Stomach (tissue), 19 donors: Measurements from ENCODE around the gene CRTC3. TPM values are rescaled to one million over a fixed set of nuclear protein-coding genes. Genes with fewer than 3 reads are reported as not detected.

Experiments used
- DNase-seq, 2 donors: peaks; one replicate each; pipeline versions ENCODE4 v3.0.0 to v3.0.0-alpha.2; 2013 to 2019
- H3K27ac ChIP-seq, 5 donors: fragments of 200-600 bp in 4 of 5; sonication (generic) in 4 of 5; one replicate each; pipeline ENCODE4 v1.5.1; 2013 to 2019; ENCODE audit warnings: mild to moderate bottlenecking in 1 of 5, moderate library complexity in 1 of 5
- H3K27me3 ChIP-seq, 3 donors: fragments of 200-600 bp; sonication (generic); one replicate each; pipeline ENCODE4 v1.5.1; 2017 to 2019; ENCODE audit warnings: mixed run types in 1 of 3
- H3K36me3 ChIP-seq, 4 donors: fragments of 200-600 bp; sonication (generic); 1 replicate in 3 of 4; 2 replicates in 1 of 4; pipeline ENCODE4 v1.5.1; 2016 to 2019
- H3K4me1 ChIP-seq, 4 donors: fragments of 200-600 bp; sonication (generic); one replicate each; pipeline ENCODE4 v1.5.1; 2016 to 2019
- H3K4me3 ChIP-seq, 4 donors: fragments of 200-600 bp; sonication (generic) in 3 of 4; one replicate each; pipeline ENCODE4 v1.5.1; 2016 to 2019; ENCODE audit warnings: mild to moderate bottlenecking in 1 of 4
- H3K9me3 ChIP-seq, 4 donors: fragments of 200-600 bp; sonication (generic); one replicate each; pipeline ENCODE4 v1.5.1; 2016 to 2019
- EP300 ChIP-seq: sonication (generic); formaldehyde crosslinking; IDR thresholded peaks from one replicate; pipeline ENCODE4 v1.6.1; 2017; ENCODE audit warnings: antibody characterized with exemption
- POLR2A ChIP-seq, 4 donors: fragments of 450-650 bp; IDR thresholded peaks; one replicate each; pipeline ENCODE4 v1.6.1; 2016; ENCODE audit warnings: antibody characterized with exemption in 4 of 4, control low read depth in 2 of 4, mild to moderate bottlenecking in 1 of 4, moderate library complexity in 1 of 4
- POLR2AphosphoS5 ChIP-seq, 3 donors: sonication (generic); formaldehyde crosslinking; IDR thresholded peaks; one replicate each; pipeline ENCODE4 v1.6.1; 2016; ENCODE audit warnings: antibody characterized with exemption in 3 of 3
- WGBS, 5 donors: extraction: QIAGEN DNeasy Blood & Tissue Kit in 3 of 5; methylation state at CpG; one replicate each; pipeline versions ENCODE4 v1.1.5 to v1.1.7; 2013 to 2018; 5-methylcytosine and 5-hydroxymethylcytosine counted together
- intact Hi-C: fragments of 100-400 bp; cut with DNase I; formaldehyde crosslinking; loops from one replicate; pipeline ENCODE4 v1.15.1; 2023; ENCODE audit warnings: low total_unique reads
- long read RNA-seq, 10 donors: transcript quantifications; one replicate each; lab custom pipeline, GENCODE V29; 2026
- polyA plus RNA-seq, 3 donors: library from polyadenylated mRNA; stranded (reverse); fragments of 200-250 nt; gene quantifications; one replicate each; pipeline ENCODE4 v1.2.3, GENCODE V29; 2013
- total RNA-seq, 5 donors: library from RNA; depleted of rRNA; stranded (reverse); fragments of >200 nt; gene quantifications; one replicate each; pipeline versions ENCODE4 v1.1.0 to v1.2.3, GENCODE V29; 2014 to 2016
- TF ChIP-seq, protein P1 (sequence below), 7 experiments: fragments of 450-650 bp in 4 of 7; fragments of 200-600 bp in 3 of 7; sonication (generic) in 3 of 7; IDR thresholded peaks; one replicate each; pipeline ENCODE4 v1.5.1; 2016 to 2019; ENCODE audit warnings: antibody characterized with exemption in 7 of 7, control low read depth in 2 of 7, mild to moderate bottlenecking in 1 of 7
- donor health status: healthy with polysubstance abuse.
- donor health status: Bipolar disorder and iron deficiency.
- donor health status: healthy.

Gene CRTC3, protein sequence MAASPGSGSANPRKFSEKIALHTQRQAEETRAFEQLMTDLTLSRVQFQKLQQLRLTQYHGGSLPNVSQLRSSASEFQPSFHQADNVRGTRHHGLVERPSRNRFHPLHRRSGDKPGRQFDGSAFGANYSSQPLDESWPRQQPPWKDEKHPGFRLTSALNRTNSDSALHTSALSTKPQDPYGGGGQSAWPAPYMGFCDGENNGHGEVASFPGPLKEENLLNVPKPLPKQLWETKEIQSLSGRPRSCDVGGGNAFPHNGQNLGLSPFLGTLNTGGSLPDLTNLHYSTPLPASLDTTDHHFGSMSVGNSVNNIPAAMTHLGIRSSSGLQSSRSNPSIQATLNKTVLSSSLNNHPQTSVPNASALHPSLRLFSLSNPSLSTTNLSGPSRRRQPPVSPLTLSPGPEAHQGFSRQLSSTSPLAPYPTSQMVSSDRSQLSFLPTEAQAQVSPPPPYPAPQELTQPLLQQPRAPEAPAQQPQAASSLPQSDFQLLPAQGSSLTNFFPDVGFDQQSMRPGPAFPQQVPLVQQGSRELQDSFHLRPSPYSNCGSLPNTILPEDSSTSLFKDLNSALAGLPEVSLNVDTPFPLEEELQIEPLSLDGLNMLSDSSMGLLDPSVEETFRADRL
- total RNA-seq (10 to 100 TPM; 11.0 to 47.7 (median 44.6) TPM), polyA plus RNA-seq (1 to 10 TPM; 8.2 to 8.9 (median 8.6) TPM)
- long read RNA-seq, donor 1, partial matches to known transcripts: 0 of 1 reads
- long read RNA-seq, donor 1, other reads (novel, unspliced or antisense): 0 of 1 reads
- long read RNA-seq, donor 2, partial matches to known transcripts: 0 of 2 reads
- long read RNA-seq, donor 2, other reads (novel, unspliced or antisense): 0 of 2 reads
- long read RNA-seq, donor 3, partial matches to known transcripts: 0 of 1 reads
- long read RNA-seq, donor 3, other reads (novel, unspliced or antisense): 0 of 1 reads
- long read RNA-seq, donor 4: 0 reads
- long read RNA-seq, donor 5, full-length matches to known transcripts: 3 of 3 reads
- long read RNA-seq, donor 5, partial matches to known transcripts: 0 of 3 reads
- long read RNA-seq, donor 5, other reads (novel, unspliced or antisense): 0 of 3 reads
- long read RNA-seq, donor 6, full-length matches to known transcripts: 4 of 4 reads
- long read RNA-seq, donor 6, partial matches to known transcripts: 0 of 4 reads
- long read RNA-seq, donor 6, other reads (novel, unspliced or antisense): 0 of 4 reads
- long read RNA-seq, donor 7, full-length matches to known transcripts: 1 of 1 reads
- long read RNA-seq, donor 7, partial matches to known transcripts: 0 of 1 reads
- long read RNA-seq, donor 7, other reads (novel, unspliced or antisense): 0 of 1 reads
- long read RNA-seq, donor 8: 0 reads
- long read RNA-seq, donor 9, partial matches to known transcripts: 0 of 1 reads
- long read RNA-seq, donor 9, other reads (novel, unspliced or antisense): 0 of 1 reads
- long read RNA-seq, donor 10: 0 reads

DNA sequence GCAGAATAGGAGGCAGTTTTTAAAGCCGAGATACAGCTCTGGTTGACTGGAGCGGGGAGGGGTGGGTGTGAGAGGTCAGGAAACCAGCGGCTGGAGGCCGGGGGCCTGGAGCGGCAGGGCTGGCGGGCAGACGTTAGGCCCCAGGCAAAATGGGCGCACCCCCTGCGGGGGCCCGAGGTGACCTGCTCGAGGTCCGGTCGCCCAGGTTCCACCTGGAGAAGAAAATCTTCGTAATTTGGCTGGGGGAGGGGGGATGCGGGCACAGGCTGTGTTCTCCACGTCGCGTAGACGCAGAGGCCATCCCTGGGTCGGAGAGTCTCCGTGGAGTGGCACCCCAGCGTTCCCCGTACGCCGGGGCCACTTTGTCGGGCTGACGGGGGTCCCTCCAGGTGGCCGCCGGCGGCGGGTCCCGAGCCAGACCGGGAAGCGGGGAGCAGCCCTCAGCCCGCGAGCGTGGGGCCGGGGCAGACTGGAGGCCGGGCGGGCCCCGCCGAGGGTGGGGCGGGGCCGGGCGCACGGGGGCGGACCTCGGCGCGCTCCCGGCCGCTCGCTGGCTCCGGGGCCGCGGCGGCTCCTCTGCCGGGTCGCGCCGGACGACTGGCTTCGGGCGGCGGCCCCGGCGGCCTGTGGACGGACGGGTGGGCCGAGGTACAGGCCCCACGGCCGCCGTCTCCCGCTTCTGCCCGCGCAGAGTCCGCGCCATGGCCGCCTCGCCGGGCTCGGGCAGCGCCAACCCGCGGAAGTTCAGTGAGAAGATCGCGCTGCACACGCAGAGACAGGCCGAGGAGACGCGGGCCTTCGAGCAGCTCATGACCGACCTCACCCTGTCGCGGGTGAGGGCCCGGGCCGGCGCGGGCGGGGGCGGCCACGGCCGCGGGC lies at the start of gene CRTC3:
TSS of gene CRTC3 (plus strand) at position 553 of the 879 bp plus-strand sequence. CDS start at position 702, 149 bp downstream.
- intact Hi-C loops: no loop called here

GRCh38 chr15:90481023-90481422 lies 48.7 kb upstream of the CRTC3 start:
- Histone ChIP-seq H3K27me3 (no peaks in the 10 kb centered on the region), H3K36me3 (peaks cover 51 to 100% (median 99%) of the 10 kb centered on the region in 4 donors), H3K4me3 (no peak overlapping the region), H3K27ac (no peak overlapping the region), H3K9me3 (no peaks in the 10 kb centered on the region), H3K4me1 (peaks cover 0 to 28% (median 9%) of the 10 kb centered on the region in 4 donors)
- 79 to 92% (median 79%) methylated on average over 3 of the region's 3 CpGs for WGBS, 5 donors
- TF ChIP-seq POLR2AphosphoS5 (IDR thresholded peaks at IDR 0.05) (no peak), POLR2A (IDR thresholded peaks at IDR 0.05) (no peak), EP300 (no peak)
- TF ChIP-seq, protein P1, sequence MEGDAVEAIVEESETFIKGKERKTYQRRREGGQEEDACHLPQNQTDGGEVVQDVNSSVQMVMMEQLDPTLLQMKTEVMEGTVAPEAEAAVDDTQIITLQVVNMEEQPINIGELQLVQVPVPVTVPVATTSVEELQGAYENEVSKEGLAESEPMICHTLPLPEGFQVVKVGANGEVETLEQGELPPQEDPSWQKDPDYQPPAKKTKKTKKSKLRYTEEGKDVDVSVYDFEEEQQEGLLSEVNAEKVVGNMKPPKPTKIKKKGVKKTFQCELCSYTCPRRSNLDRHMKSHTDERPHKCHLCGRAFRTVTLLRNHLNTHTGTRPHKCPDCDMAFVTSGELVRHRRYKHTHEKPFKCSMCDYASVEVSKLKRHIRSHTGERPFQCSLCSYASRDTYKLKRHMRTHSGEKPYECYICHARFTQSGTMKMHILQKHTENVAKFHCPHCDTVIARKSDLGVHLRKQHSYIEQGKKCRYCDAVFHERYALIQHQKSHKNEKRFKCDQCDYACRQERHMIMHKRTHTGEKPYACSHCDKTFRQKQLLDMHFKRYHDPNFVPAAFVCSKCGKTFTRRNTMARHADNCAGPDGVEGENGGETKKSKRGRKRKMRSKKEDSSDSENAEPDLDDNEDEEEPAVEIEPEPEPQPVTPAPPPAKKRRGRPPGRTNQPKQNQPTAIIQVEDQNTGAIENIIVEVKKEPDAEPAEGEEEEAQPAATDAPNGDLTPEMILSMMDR (IDR thresholded peaks at IDR 0.05): no peak
- intact Hi-C loops: no loop called here
- peak in 1 of 2 donors; percentile 25 for DNase-seq

More for the DNA sequence above, at the start of gene CRTC3:
- Histone ChIP-seq H3K27ac (peak within 1 kb of the TSS; percentile 91 to 98 (median 94)), H3K36me3 (no peaks in the 10 kb centered on the region), H3K9me3 (no peaks in the 10 kb centered on the region), H3K4me1 (peaks cover 19 to 47% (median 36%) of the 10 kb centered on the region in 4 donors), H3K27me3 (no peaks in the 10 kb centered on the region), H3K4me3 (peak within 1 kb of the TSS; percentile 64 to 86 (median 76))
- TF ChIP-seq POLR2A (IDR thresholded peaks at IDR 0.05) (no peak), POLR2AphosphoS5 (IDR thresholded peaks at IDR 0.05) (peak in 1 of 3 donors; percentile 44)
- DNase-seq: peak; percentile 50 to 82
- 1 to 7% (median 2%) methylated on average over 14 to 99 of the region's 104 CpGs for WGBS, 5 donors

DNA sequence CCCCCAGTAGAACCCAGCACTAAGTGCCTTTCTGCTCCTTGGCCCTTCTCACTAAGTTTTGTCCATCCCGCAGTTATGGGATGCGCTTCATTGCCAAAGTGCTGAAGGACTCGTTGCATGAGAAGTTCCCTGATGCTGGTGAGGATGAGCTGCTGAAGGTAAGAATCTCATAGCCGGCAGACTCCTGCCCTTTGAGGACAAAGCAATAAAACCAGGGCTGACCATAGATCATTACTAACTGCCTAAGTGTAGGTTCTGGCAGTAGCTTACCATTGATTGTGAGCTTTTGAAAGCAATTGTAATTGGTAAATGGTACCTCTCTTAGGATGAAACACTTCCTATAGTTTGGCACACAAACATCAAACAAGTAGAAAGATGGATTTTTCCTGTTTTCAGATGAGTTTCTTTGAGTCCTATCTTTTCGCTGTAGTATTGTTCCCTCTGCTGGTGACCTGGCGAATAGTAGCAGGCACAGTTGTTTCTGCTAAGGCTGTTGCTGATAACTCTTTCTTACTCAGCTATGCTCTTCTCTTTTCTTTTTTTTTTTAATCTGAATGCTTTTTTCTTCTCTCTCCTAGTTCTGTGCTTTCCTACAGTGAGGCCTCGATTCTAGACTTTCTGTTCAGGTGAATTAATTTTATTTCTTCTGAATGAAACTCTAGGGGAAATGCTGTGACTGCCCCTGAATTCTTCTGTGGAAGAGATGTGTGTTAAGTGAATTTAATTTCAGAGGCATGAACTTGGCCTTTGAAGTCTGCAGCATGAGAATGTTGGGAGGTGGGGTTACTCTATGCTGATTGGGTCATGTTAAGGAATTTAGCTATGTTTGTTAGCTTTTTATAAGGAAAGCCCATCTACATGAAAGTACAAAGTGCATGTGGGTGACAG lies 47.4 kb upstream of the CRTC3 start:
- peak; percentile 53 to 83 for DNase-seq
- H3K9me3 ChIP-seq: no peaks in the 10 kb centered on the region
- no peak overlapping the region for H3K4me3 ChIP-seq
- TF ChIP-seq POLR2A (IDR thresholded peaks at IDR 0.05) (no peak), POLR2AphosphoS5 (IDR thresholded peaks at IDR 0.05) (no peak), EP300 (no peak)
- TF ChIP-seq, protein P1 (IDR thresholded peaks at IDR 0.05): peak in 5 of 7 experiments; percentile 69 to 84 (median 77)
- intact Hi-C loops: no loop called here
- no peaks in the 10 kb centered on the region for H3K27me3 ChIP-seq
- H3K36me3 ChIP-seq: peaks cover 65 to 100% (median 99%) of the 10 kb centered on the region in 4 donors
- 53 to 63% (median 56%) methylated on average over 7 of the region's 7 CpGs for WGBS, 5 donors
- H3K27ac ChIP-seq: no peak overlapping the region
- peaks cover 0 to 28% (median 9%) of the 10 kb centered on the region in 4 donors for H3K4me1 ChIP-seq
